ENCODE data around the gene EDEM1.
A peak's percentile ranks its signal among the peaks of the same experiment; 100 is the strongest.
"Not testable (repeated sequence)": the region's sequence is repeated elsewhere in the genome, so short reads cannot be mapped to it uniquely, and the experiment has no call there.

The EDEM1 gene

GRCh38 chr3:5179036-5179435, 8.5 kb upstream of the EDEM1 start:
- not testable (repeated sequence) for DNase-seq

GRCh38 chr3:5181469-5182141, 5.9 kb upstream of the EDEM1 start:
- DNase-seq = no peak

GRCh38 chr3:5183714-5184113, 3.8 kb upstream of the EDEM1 start:
- DNase-seq = not testable (repeated sequence)

GRCh38 chr3:5184499-5184898, 3.0 kb upstream of the EDEM1 start:
- DNase-seq = no peak

GRCh38 chr3:5185093-5185673, 2.3 kb upstream of the EDEM1 start:
- DNase-seq = no peak

GRCh38 chr3:5186089-5186857, 1.2 kb upstream of the EDEM1 start:
- peak in 1 of 3 experiments; percentile 2 for DNase-seq

- no peak for DNase-seq
Observed at GRCh38 chr3:5186858-5187155, 700 bp upstream of the EDEM1 start.

GRCh38 chr3:5187920-5188418, 462 bp downstream of the EDEM1 start:
- DNase-seq = peak in 2 of 3 experiments; percentile 51 to 59

GRCh38 chr3:5188419-5189221, 1.1 kb downstream of the EDEM1 start:
- DNase-seq = peak in 2 of 3 experiments; percentile 21 to 36

- DNase-seq = peak in 1 of 3 experiments; percentile 50
Observed at GRCh38 chr3:5190147-5190791, 2.8 kb downstream of the EDEM1 start.

GRCh38 chr3:5191555-5192304, 4.2 kb downstream of the EDEM1 start:
- no peak for DNase-seq

GRCh38 chr3:5192571-5193365, 5.3 kb downstream of the EDEM1 start:
- DNase-seq = no peak

- DNase-seq = no peak
Observed at GRCh38 chr3:5194341-5194740, 6.8 kb downstream of the EDEM1 start.

- DNase-seq = no peak
Observed at GRCh38 chr3:5194801-5195509, 7.4 kb downstream of the EDEM1 start.

GRCh38 chr3:5195605-5196004, 8.1 kb downstream of the EDEM1 start:
- no peak for DNase-seq

GRCh38 chr3:5197022-5197421, 9.5 kb downstream of the EDEM1 start:
- DNase-seq = no peak

- no peak for DNase-seq
Observed at GRCh38 chr3:5197470-5198312, 10.2 kb downstream of the EDEM1 start.

- no peak for DNase-seq
Observed at GRCh38 chr3:5198313-5198677, 10.8 kb downstream of the EDEM1 start.

GRCh38 chr3:5198986-5199731, 11.7 kb downstream of the EDEM1 start:
- DNase-seq = no peak

Data from NCI-H1417 (cell line).